Measurements from ENCODE around the gene SLC16A10.

Gene SLC16A10

DNA sequence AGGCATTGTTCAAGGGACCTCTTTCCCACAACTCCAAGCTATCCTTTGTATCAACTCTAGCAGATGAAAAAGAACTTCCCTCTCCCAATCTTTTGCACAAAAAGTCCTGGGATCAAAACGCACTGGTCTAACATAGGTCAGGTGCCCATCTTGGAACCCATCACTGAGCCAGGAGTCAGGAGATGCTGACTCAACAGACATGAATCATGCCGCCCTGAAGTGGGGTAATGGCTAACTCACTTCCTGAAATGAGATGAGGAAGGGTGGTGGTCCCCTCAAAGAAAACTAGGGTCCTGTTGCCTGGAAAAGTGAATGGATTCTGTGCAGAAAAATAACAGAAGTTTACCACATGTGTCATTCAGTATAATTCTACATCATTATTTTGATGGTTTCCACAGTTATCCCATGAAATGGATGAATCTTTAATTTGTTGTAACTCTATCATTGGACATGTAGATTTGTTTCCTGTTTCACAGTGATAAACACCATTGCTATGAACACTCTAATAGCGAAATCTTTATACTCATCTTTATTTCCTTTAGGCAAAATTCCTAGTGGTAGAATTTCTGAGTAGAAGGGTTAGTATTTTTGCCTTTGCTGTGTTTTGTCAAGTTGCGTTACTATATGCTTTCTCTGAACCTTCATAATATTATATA is 151.3 kb downstream of the SLC16A10 start:
- no peaks in the 10 kb centered on the region for H3K79me2 ChIP-seq (ENCODE audit: insufficient read depth, low read length)
- no peaks in the 10 kb centered on the region for H3K4me1 ChIP-seq (ENCODE audit: insufficient read depth, low read length, severe bottlenecking)
- no peak for TF ChIP-seq EZH2 (IDR thresholded peaks at IDR 0.05; ENCODE audit: borderline replicate concordance, low read length)
- TF ChIP-seq, protein P1, sequence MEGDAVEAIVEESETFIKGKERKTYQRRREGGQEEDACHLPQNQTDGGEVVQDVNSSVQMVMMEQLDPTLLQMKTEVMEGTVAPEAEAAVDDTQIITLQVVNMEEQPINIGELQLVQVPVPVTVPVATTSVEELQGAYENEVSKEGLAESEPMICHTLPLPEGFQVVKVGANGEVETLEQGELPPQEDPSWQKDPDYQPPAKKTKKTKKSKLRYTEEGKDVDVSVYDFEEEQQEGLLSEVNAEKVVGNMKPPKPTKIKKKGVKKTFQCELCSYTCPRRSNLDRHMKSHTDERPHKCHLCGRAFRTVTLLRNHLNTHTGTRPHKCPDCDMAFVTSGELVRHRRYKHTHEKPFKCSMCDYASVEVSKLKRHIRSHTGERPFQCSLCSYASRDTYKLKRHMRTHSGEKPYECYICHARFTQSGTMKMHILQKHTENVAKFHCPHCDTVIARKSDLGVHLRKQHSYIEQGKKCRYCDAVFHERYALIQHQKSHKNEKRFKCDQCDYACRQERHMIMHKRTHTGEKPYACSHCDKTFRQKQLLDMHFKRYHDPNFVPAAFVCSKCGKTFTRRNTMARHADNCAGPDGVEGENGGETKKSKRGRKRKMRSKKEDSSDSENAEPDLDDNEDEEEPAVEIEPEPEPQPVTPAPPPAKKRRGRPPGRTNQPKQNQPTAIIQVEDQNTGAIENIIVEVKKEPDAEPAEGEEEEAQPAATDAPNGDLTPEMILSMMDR (IDR thresholded peaks at IDR 0.05; ENCODE audit: low read length) = no peak
- no peak overlapping the region for H3K27ac ChIP-seq (ENCODE audit: low read depth, low read length, poor library complexity, severe bottlenecking)
- H3K9me2 ChIP-seq (ENCODE audit: low read depth, low read length) = no peaks in the 10 kb centered on the region
- H3F3A ChIP-seq (ENCODE audit: insufficient read depth, low read length) = no peaks in the 10 kb centered on the region
- H3K36me3 ChIP-seq (ENCODE audit: insufficient read depth, low read length) = no peaks in the 10 kb centered on the region
- no peaks in the 10 kb centered on the region for H3K9me3 ChIP-seq (ENCODE audit: low read length)
- H3K9ac ChIP-seq (ENCODE audit: low read length) = no peak overlapping the region
- no peak overlapping the region for H2AFZ ChIP-seq (ENCODE audit: low read length)
- no peak overlapping the region for H3K4me3 ChIP-seq (ENCODE audit: low read depth, low read length, poor library complexity, severe bottlenecking)
- no peaks in the 10 kb centered on the region for H4K20me1 ChIP-seq (ENCODE audit: insufficient read depth, low read length)
- no peak overlapping the region for H3K4me2 ChIP-seq (ENCODE audit: low read length)
- H3K27me3 ChIP-seq (ENCODE audit: insufficient read depth, low read length) = no peaks in the 10 kb centered on the region

DNA sequence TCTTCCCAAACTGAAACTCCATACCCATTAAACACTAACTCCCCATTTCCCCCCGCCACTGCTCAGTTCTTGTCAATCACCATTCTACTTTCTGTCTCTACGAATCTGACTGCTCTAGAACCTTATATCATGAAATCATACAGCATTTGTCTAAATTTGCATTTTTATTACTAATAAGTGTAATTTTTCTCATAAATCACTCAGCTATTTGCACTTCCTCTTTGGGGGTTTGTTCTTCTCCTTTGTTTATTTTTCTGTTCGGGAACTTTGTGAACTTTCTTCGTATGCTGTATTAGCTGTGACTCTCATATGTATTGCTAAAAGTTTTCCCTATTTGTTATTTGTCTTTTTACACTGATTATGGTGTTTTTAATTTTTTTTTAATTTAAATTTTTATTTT is 152.2 kb downstream of the SLC16A10 start:
- Histone ChIP-seq H3F3A (ENCODE audit: insufficient read depth, low read length) (no peaks in the 10 kb centered on the region), H2AFZ (ENCODE audit: low read length) (no peak overlapping the region), H3K79me2 (ENCODE audit: insufficient read depth, low read length) (no peaks in the 10 kb centered on the region), H3K27me3 (ENCODE audit: insufficient read depth, low read length) (no peaks in the 10 kb centered on the region), H3K4me2 (ENCODE audit: low read length) (no peak overlapping the region), H3K27ac (ENCODE audit: low read depth, low read length, poor library complexity, severe bottlenecking) (no peak overlapping the region), H3K9ac (ENCODE audit: low read length) (no peak overlapping the region), H3K4me3 (ENCODE audit: low read depth, low read length, poor library complexity, severe bottlenecking) (no peak overlapping the region), H3K36me3 (ENCODE audit: insufficient read depth, low read length) (no peaks in the 10 kb centered on the region), H3K9me2 (ENCODE audit: low read depth, low read length) (no peaks in the 10 kb centered on the region), H3K9me3 (ENCODE audit: low read length) (no peaks in the 10 kb centered on the region), H3K4me1 (ENCODE audit: insufficient read depth, low read length, severe bottlenecking) (no peaks in the 10 kb centered on the region), H4K20me1 (ENCODE audit: insufficient read depth, low read length) (no peaks in the 10 kb centered on the region)
- TF ChIP-seq, protein P1 (IDR thresholded peaks at IDR 0.05; ENCODE audit: low read length) = no peak
- no peak for TF ChIP-seq EZH2 (IDR thresholded peaks at IDR 0.05; ENCODE audit: borderline replicate concordance, low read length)

DNA sequence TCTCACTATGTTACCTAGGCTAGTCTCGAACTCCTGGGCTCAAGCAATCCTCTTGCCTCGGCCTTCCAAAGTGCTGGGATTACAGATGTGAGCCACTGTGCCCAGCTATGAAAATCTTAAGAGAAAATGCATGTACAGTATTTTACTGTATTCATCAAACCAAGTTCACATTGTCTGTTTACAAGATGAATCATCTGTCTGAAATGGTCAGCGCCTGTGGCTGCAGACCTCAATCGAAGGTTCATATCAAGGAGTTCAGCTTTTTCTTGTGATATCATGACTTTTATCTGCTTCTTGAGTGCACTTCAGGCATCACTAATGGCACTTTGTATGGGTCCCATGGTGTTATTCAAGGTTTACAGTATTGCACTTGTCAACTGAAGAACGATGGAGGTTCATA is 155.1 kb downstream of the SLC16A10 start:
- no peak overlapping the region for H3K4me3 ChIP-seq (ENCODE audit: low read depth, low read length, poor library complexity, severe bottlenecking)
- no peak overlapping the region for H2AFZ ChIP-seq (ENCODE audit: low read length)
- no peak overlapping the region for H3K27ac ChIP-seq (ENCODE audit: low read depth, low read length, poor library complexity, severe bottlenecking)
- H3F3A ChIP-seq (ENCODE audit: insufficient read depth, low read length) = no peaks in the 10 kb centered on the region
- no peaks in the 10 kb centered on the region for H3K79me2 ChIP-seq (ENCODE audit: insufficient read depth, low read length)
- no peaks in the 10 kb centered on the region for H3K27me3 ChIP-seq (ENCODE audit: insufficient read depth, low read length)
- no peaks in the 10 kb centered on the region for H3K4me1 ChIP-seq (ENCODE audit: insufficient read depth, low read length, severe bottlenecking)
- no peaks in the 10 kb centered on the region for H3K9me3 ChIP-seq (ENCODE audit: low read length)
- H4K20me1 ChIP-seq (ENCODE audit: insufficient read depth, low read length) = no peaks in the 10 kb centered on the region
- TF ChIP-seq, protein P1 (IDR thresholded peaks at IDR 0.05; ENCODE audit: low read length) = no peak
- no peak for TF ChIP-seq EZH2 (IDR thresholded peaks at IDR 0.05; ENCODE audit: borderline replicate concordance, low read length)
- no peaks in the 10 kb centered on the region for H3K36me3 ChIP-seq (ENCODE audit: insufficient read depth, low read length)
- H3K4me2 ChIP-seq (ENCODE audit: low read length) = no peak overlapping the region
- H3K9me2 ChIP-seq (ENCODE audit: low read depth, low read length) = no peaks in the 10 kb centered on the region
- H3K9ac ChIP-seq (ENCODE audit: low read length) = no peak overlapping the region
